Measurements from ENCODE around the gene SLMAP. TPM values are rescaled to one million over a fixed set of nuclear protein-coding genes. Genes with fewer than 3 reads are reported as not detected.

Gene SLMAP
- total RNA-seq, 3 donors from 2014 or later (not counting 1 experiment from before 2014, with no cell fraction given): 79.4 to 98.6 (median 89.0) TPM

- H3K4me1 Mint-ChIP-seq: peaks cover 31 to 34% of the 10 kb centered on the region in 2 donors
- H3K27me3 Mint-ChIP-seq (ENCODE audit: low read depth in 2 of 2): no peaks in the 10 kb centered on the region
- ATAC-seq (no peak), DNase-seq (no peak)
- Histone ChIP-seq H3K36me3 (ENCODE audit: control insufficient read depth, insufficient read depth, low read length) (no peaks in the 10 kb centered on the region), H3K4me3 (ENCODE audit: low read length) (no peak overlapping the region), H3K27me3 (ENCODE audit: control insufficient read depth, insufficient read depth, low read length) (no peaks in the 10 kb centered on the region), H3K4me1 (ENCODE audit: control insufficient read depth, insufficient read depth, low read length) (peaks cover 18% of the 10 kb centered on the region), H3K27ac (ENCODE audit: low read length) (no peak overlapping the region), H3K9me3 (ENCODE audit: control insufficient read depth, insufficient read depth, low read length) (no peaks in the 10 kb centered on the region)
- H3K9me3 Mint-ChIP-seq: no peaks in the 10 kb centered on the region
- H3K36me3 Mint-ChIP-seq: no peaks in the 10 kb centered on the region
- intact Hi-C loops (cut with micrococcal nuclease): no loop called here
- peak overlapping the region in 1 of 2 donors; percentile 7 for H3K27ac Mint-ChIP-seq
- H3K4me3 Mint-ChIP-seq: no peak overlapping the region
- no peak for TF ChIP-seq CTCF (IDR thresholded peaks at IDR 0.05)
Observed at GRCh38 chr3:57816471-57817095, 60.5 kb downstream of the SLMAP start.

- Histone ChIP-seq H3K36me3 (ENCODE audit: control insufficient read depth, insufficient read depth, low read length) (no peaks in the 10 kb centered on the region), H3K4me3 (ENCODE audit: low read length) (no peak overlapping the region), H3K27me3 (ENCODE audit: control insufficient read depth, insufficient read depth, low read length) (no peaks in the 10 kb centered on the region), H3K4me1 (ENCODE audit: control insufficient read depth, insufficient read depth, low read length) (peaks cover 18% of the 10 kb centered on the region), H3K27ac (ENCODE audit: low read length) (no peak overlapping the region), H3K9me3 (ENCODE audit: control insufficient read depth, insufficient read depth, low read length) (no peaks in the 10 kb centered on the region)
- H3K36me3 Mint-ChIP-seq: no peaks in the 10 kb centered on the region
- no peaks in the 10 kb centered on the region for H3K27me3 Mint-ChIP-seq (ENCODE audit: low read depth in 2 of 2)
- no peak overlapping the region for H3K4me3 Mint-ChIP-seq
- intact Hi-C loops (cut with micrococcal nuclease): no loop called here
- no peak for ATAC-seq
- H3K4me1 Mint-ChIP-seq: peaks cover 35 to 41% of the 10 kb centered on the region in 2 donors
- TF ChIP-seq CTCF (IDR thresholded peaks at IDR 0.05): no peak
- H3K9me3 Mint-ChIP-seq: no peaks in the 10 kb centered on the region
- no peak for DNase-seq
- peak overlapping the region in 1 of 2 donors; percentile 18 for H3K27ac Mint-ChIP-seq
Observed at GRCh38 chr3:57818772-57819171, 62.7 kb downstream of the SLMAP start.

- Histone ChIP-seq H3K9me3 (ENCODE audit: control insufficient read depth, insufficient read depth, low read length) (no peaks in the 10 kb centered on the region), H3K36me3 (ENCODE audit: control insufficient read depth, insufficient read depth, low read length) (no peaks in the 10 kb centered on the region), H3K27me3 (ENCODE audit: control insufficient read depth, insufficient read depth, low read length) (no peaks in the 10 kb centered on the region), H3K4me1 (ENCODE audit: control insufficient read depth, insufficient read depth, low read length) (peaks cover 3% of the 10 kb centered on the region), H3K4me3 (ENCODE audit: low read length) (no peak overlapping the region), H3K27ac (ENCODE audit: low read length) (no peak overlapping the region)
- intact Hi-C loops (cut with micrococcal nuclease): no loop called here
- TF ChIP-seq CTCF (IDR thresholded peaks at IDR 0.05): no peak
- Mint-ChIP-seq H3K4me1 (peaks cover 21 to 31% of the 10 kb centered on the region in 2 donors), H3K36me3 (no peaks in the 10 kb centered on the region), H3K27ac (no peak overlapping the region), H3K27me3 (ENCODE audit: low read depth in 2 of 2) (no peaks in the 10 kb centered on the region), H3K4me3 (no peak overlapping the region), H3K9me3 (no peaks in the 10 kb centered on the region)
- ATAC-seq (no peak), DNase-seq (no peak)
- 97% methylated on average over 6 of the region's 6 CpGs for WGBS (ENCODE audit: insufficient coverage)
Observed at GRCh38 chr3:57820479-57820878, 64.4 kb downstream of the SLMAP start.

GRCh38 chr3:57821765-57822164 is 65.7 kb downstream of the SLMAP start:
- TF ChIP-seq CTCF (IDR thresholded peaks at IDR 0.05): no peak
- Mint-ChIP-seq H3K27me3 (ENCODE audit: low read depth in 2 of 2) (no peaks in the 10 kb centered on the region), H3K4me3 (no peak overlapping the region), H3K9me3 (no peaks in the 10 kb centered on the region), H3K27ac (peak overlapping the region in 1 of 2 donors; percentile 19), H3K36me3 (no peaks in the 10 kb centered on the region), H3K4me1 (peaks cover 25 to 33% of the 10 kb centered on the region in 2 donors)
- intact Hi-C loops (cut with micrococcal nuclease): no loop called here
- no peak overlapping the region for H3K4me3 ChIP-seq (ENCODE audit: low read length)
- DNase-seq (no peak), ATAC-seq (no peak)
- H3K4me1 ChIP-seq (ENCODE audit: control insufficient read depth, insufficient read depth, low read length): no peaks in the 10 kb centered on the region
- no peaks in the 10 kb centered on the region for H3K36me3 ChIP-seq (ENCODE audit: control insufficient read depth, insufficient read depth, low read length)
- no peak overlapping the region for H3K27ac ChIP-seq (ENCODE audit: low read length)
- H3K9me3 ChIP-seq (ENCODE audit: control insufficient read depth, insufficient read depth, low read length): no peaks in the 10 kb centered on the region
- H3K27me3 ChIP-seq (ENCODE audit: control insufficient read depth, insufficient read depth, low read length): no peaks in the 10 kb centered on the region
